Liver (tissue), 9 donors: ENCODE measurements around the gene GPAT3. TPM values are rescaled to one million over a fixed set of nuclear protein-coding genes. Genes with fewer than 3 reads are reported as not detected.

Experiments
- DNase-seq: peaks from one replicate; pipeline ENCODE4 v3.0.0-alpha.2; 2017; ENCODE audit warnings: low spot score
- H3K27ac ChIP-seq, 2 donors: one replicate each; pipeline ENCODE4 v1.7.0; 2013; ENCODE audit warnings: inconsistent platforms in 2 of 2, low read length in 2 of 2, control low read depth in 1 of 2, low read depth in 1 of 2, mild to moderate bottlenecking in 1 of 2
- H3K27me3 ChIP-seq, 4 donors: one replicate each; pipeline versions ENCODE4 v1.6.1 to v1.7.0; 2013; ENCODE audit warnings: low read length in 3 of 4, inconsistent platforms in 1 of 4, mild to moderate bottlenecking in 1 of 4, moderate library complexity in 1 of 4; ENCODE audit not compliant: control insufficient read depth in 4 of 4, insufficient read depth in 4 of 4
- H3K36me3 ChIP-seq, 4 donors: one replicate each; pipeline versions ENCODE4 v1.6.1 to v1.7.0; 2013; ENCODE audit warnings: low read length in 3 of 4, mild to moderate bottlenecking in 3 of 4, low read depth in 1 of 4, moderate library complexity in 1 of 4; ENCODE audit not compliant: control insufficient read depth in 4 of 4, insufficient read depth in 3 of 4
- H3K4me1 ChIP-seq, 4 donors: one replicate each; pipeline versions ENCODE4 v1.6.1 to v1.7.0; 2013; ENCODE audit warnings: low read length in 3 of 4, mild to moderate bottlenecking in 3 of 4, moderate library complexity in 1 of 4; ENCODE audit not compliant: control insufficient read depth in 4 of 4, insufficient read depth in 4 of 4
- H3K4me3 ChIP-seq, 3 donors: one replicate each; pipeline versions ENCODE4 v1.6.1 to v1.7.0; 2013; ENCODE audit warnings: low read length in 3 of 3, control low read depth in 1 of 3, low read depth in 1 of 3, mild to moderate bottlenecking in 1 of 3
- H3K9ac ChIP-seq, 2 donors: one replicate each; pipeline ENCODE4 v1.7.0; 2013; ENCODE audit warnings: low read length in 2 of 2, mild to moderate bottlenecking in 2 of 2, moderate library complexity in 2 of 2, control low read depth in 1 of 2, low read depth in 1 of 2
- H3K9me3 ChIP-seq, 4 donors: one replicate each; pipeline versions ENCODE4 v1.6.1 to v1.7.0; 2013; ENCODE audit warnings: low read length in 3 of 4; ENCODE audit not compliant: control insufficient read depth in 4 of 4
- ATF3 ChIP-seq: IDR thresholded peaks from 2 replicates; pipeline ENCODE4 v1.6.1; 2016; ENCODE audit warnings: antibody characterized with exemption
- CTCF ChIP-seq: fragments of 150-350 bp; IDR thresholded peaks from 2 replicates; pipeline ENCODE4 v1.5.1; 2017; ENCODE audit warnings: improper control_type of control experiment, low read depth, low read length; ENCODE audit not compliant: missing input control
- EGR1 ChIP-seq, 2 donors: IDR thresholded peaks; 2 replicates each; pipeline ENCODE4 v1.6.1; 2016 to 2018; ENCODE audit warnings: antibody characterized with exemption in 2 of 2, low read depth in 2 of 2
- FOXA1 ChIP-seq: IDR thresholded peaks from 2 replicates; pipeline ENCODE4 v1.6.1; 2016; ENCODE audit warnings: antibody characterized with exemption
- FOXA2 ChIP-seq: IDR thresholded peaks from 2 replicates; pipeline ENCODE4 v1.6.1; 2016; ENCODE audit warnings: antibody characterized with exemption
- GABPA ChIP-seq, 2 donors: IDR thresholded peaks in 1 of 2; conservative IDR thresholded peaks in 1 of 2; 2 replicates each; pipeline ENCODE4 v1.6.1; 2016; ENCODE audit warnings: antibody characterized with exemption in 2 of 2, mild to moderate bottlenecking in 1 of 2, moderate library complexity in 1 of 2
- HNF4A ChIP-seq, 2 donors: conservative IDR thresholded peaks; 2 replicates each; pipeline ENCODE4 v1.6.1; 2016; ENCODE audit warnings: antibody characterized with exemption in 2 of 2, mild to moderate bottlenecking in 2 of 2
- HNF4G ChIP-seq: IDR thresholded peaks from 2 replicates; pipeline ENCODE4 v1.6.1; 2016; ENCODE audit warnings: antibody characterized with exemption
- MAX ChIP-seq: IDR thresholded peaks from 2 replicates; pipeline ENCODE4 v1.6.1; 2016; ENCODE audit warnings: antibody characterized with exemption
- NR2F2 ChIP-seq: IDR thresholded peaks from 2 replicates; pipeline ENCODE4 v1.6.1; 2016; ENCODE audit warnings: antibody characterized with exemption
- RAD21 ChIP-seq, 2 donors: IDR thresholded peaks; 2 replicates each; pipeline ENCODE4 v1.6.1; 2016; ENCODE audit warnings: antibody characterized with exemption in 2 of 2, mild to moderate bottlenecking in 2 of 2
- REST ChIP-seq: IDR thresholded peaks from 2 replicates; pipeline ENCODE4 v1.6.1; 2016; ENCODE audit warnings: antibody characterized with exemption, mild to moderate bottlenecking
- RXRA ChIP-seq, 2 donors: IDR thresholded peaks; 2 replicates each; pipeline ENCODE4 v1.6.1; 2017 to 2018; ENCODE audit warnings: antibody characterized with exemption in 2 of 2, mild to moderate bottlenecking in 1 of 2
- SP1 ChIP-seq: IDR thresholded peaks from 2 replicates; pipeline ENCODE4 v1.6.1; 2018; ENCODE audit warnings: antibody characterized with exemption, mild to moderate bottlenecking
- TAF1 ChIP-seq: conservative IDR thresholded peaks from 2 replicates; pipeline ENCODE4 v1.6.1; 2016; ENCODE audit warnings: antibody characterized with exemption, mild to moderate bottlenecking
- YY1 ChIP-seq: IDR thresholded peaks from 2 replicates; pipeline ENCODE4 v1.6.1; 2016; ENCODE audit warnings: antibody characterized with exemption, mild to moderate bottlenecking
- ZBTB33 ChIP-seq: IDR thresholded peaks from 2 replicates; pipeline ENCODE4 v1.6.1; 2016; ENCODE audit warnings: antibody characterized with exemption
- WGBS: extraction: QIAGEN DNeasy Blood & Tissue Kit; methylation state at CpG from one replicate; pipeline ENCODE4 v1.1.7; 2013; 5-methylcytosine and 5-hydroxymethylcytosine counted together
- polyA plus RNA-seq, 2 donors: library from polyadenylated mRNA; stranded (reverse) in 1 of 2; unstranded in 1 of 2; fragments of 200-250 nt in 1 of 2; fragments of >200 nt in 1 of 2; fragmentation: Nextera tagmentation in 1 of 2; extraction: Ambion mirVana in 1 of 2; gene quantifications; one replicate each; pipeline versions ENCODE4 v1.2.1 to v1.2.3, GENCODE V29; 2013 to 2015
- total RNA-seq, 2 donors: library from RNA; depleted of rRNA; stranded (reverse); fragments of >200 nt; gene quantifications; one replicate each; pipeline ENCODE4 v1.2.3, GENCODE V29; 2014
- donor health status: healthy.
- donor health status: healthy.
- donor health status: healthy.
- donor health status: healthy.
- donor health status: healthy.

The GPAT3 gene
- total and polyA plus RNA-seq, 4 donors: 1.8 to 6.2 (median 4.5) TPM

GRCh38 chr4:83609365-83609764, 73.5 kb downstream of the GPAT3 start:
- Histone ChIP-seq H3K9ac (no peak overlapping the region), H3K27me3 (no peaks in the 10 kb centered on the region), H3K4me1 (peaks cover 0 to 9% (median 6%) of the 10 kb centered on the region in 4 donors), H3K9me3 (peaks cover 1 to 6% (median 3%) of the 10 kb centered on the region in 4 donors), H3K4me3 (no peak overlapping the region), H3K27ac (no peak overlapping the region), H3K36me3 (no peaks in the 10 kb centered on the region)
- no peak for DNase-seq
- TF ChIP-seq MAX: no peak
- no peak for TF ChIP-seq RXRA (IDR thresholded peaks at IDR 0.05)
- TF ChIP-seq NR2F2: no peak
- TF ChIP-seq HNF4G: no peak
- no peak for TF ChIP-seq TAF1
- TF ChIP-seq YY1: no peak
- no peak for TF ChIP-seq SP1
- no peak for TF ChIP-seq FOXA2

- Histone ChIP-seq H3K27ac (no peak overlapping the region), H3K4me3 (no peak overlapping the region), H3K36me3 (no peaks in the 10 kb centered on the region), H3K27me3 (no peaks in the 10 kb centered on the region), H3K9me3 (peaks cover 1 to 6% (median 3%) of the 10 kb centered on the region in 4 donors), H3K9ac (no peak overlapping the region), H3K4me1 (peaks cover 0 to 9% (median 6%) of the 10 kb centered on the region in 4 donors)
- DNase-seq: no peak
- TF ChIP-seq CTCF (no peak), YY1 (no peak), RXRA (IDR thresholded peaks at IDR 0.05) (no peak), SP1 (no peak), RAD21 (IDR thresholded peaks at IDR 0.05) (no peak), HNF4G (no peak), EGR1 (IDR thresholded peaks at IDR 0.05; ENCODE audit: low read depth in 2 of 2) (no peak)
- WGBS: 99% methylated on average over 1 of the region's 1 CpG
Measured at GRCh38 chr4:83610729-83611128, 74.8 kb downstream of the GPAT3 start.

GRCh38 chr4:83613023-83613422, 77.1 kb downstream of the GPAT3 start:
- Histone ChIP-seq H3K9ac (no peak overlapping the region), H3K36me3 (no peaks in the 10 kb centered on the region), H3K27ac (no peak overlapping the region), H3K9me3 (peaks cover 1 to 6% (median 3%) of the 10 kb centered on the region in 4 donors), H3K4me3 (no peak overlapping the region), H3K4me1 (no peaks in the 10 kb centered on the region), H3K27me3 (no peaks in the 10 kb centered on the region)
- no peak for DNase-seq
- no peak for TF ChIP-seq ATF3
- TF ChIP-seq HNF4G: no peak
- no peak for TF ChIP-seq TAF1
- no peak for TF ChIP-seq ZBTB33
- no peak for TF ChIP-seq NR2F2
- TF ChIP-seq MAX: no peak
- TF ChIP-seq CTCF: no peak
- TF ChIP-seq REST: no peak
- TF ChIP-seq GABPA (IDR thresholded peaks at IDR 0.05 in 1 of 2, conservative IDR thresholded peaks at IDR 0.05 in 1 of 2): no peak
- TF ChIP-seq FOXA1: no peak
- TF ChIP-seq SP1: no peak
- TF ChIP-seq FOXA2: no peak
- TF ChIP-seq YY1: no peak
- TF ChIP-seq EGR1 (IDR thresholded peaks at IDR 0.05; ENCODE audit: low read depth in 2 of 2): no peak
- TF ChIP-seq RAD21 (IDR thresholded peaks at IDR 0.05): no peak
- TF ChIP-seq HNF4A (conservative IDR thresholded peaks at IDR 0.05): no peak
